ENCODE results near the gene VWA2.

The VWA2 gene, protein sequence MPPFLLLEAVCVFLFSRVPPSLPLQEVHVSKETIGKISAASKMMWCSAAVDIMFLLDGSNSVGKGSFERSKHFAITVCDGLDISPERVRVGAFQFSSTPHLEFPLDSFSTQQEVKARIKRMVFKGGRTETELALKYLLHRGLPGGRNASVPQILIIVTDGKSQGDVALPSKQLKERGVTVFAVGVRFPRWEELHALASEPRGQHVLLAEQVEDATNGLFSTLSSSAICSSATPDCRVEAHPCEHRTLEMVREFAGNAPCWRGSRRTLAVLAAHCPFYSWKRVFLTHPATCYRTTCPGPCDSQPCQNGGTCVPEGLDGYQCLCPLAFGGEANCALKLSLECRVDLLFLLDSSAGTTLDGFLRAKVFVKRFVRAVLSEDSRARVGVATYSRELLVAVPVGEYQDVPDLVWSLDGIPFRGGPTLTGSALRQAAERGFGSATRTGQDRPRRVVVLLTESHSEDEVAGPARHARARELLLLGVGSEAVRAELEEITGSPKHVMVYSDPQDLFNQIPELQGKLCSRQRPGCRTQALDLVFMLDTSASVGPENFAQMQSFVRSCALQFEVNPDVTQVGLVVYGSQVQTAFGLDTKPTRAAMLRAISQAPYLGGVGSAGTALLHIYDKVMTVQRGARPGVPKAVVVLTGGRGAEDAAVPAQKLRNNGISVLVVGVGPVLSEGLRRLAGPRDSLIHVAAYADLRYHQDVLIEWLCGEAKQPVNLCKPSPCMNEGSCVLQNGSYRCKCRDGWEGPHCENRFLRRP

DNA sequence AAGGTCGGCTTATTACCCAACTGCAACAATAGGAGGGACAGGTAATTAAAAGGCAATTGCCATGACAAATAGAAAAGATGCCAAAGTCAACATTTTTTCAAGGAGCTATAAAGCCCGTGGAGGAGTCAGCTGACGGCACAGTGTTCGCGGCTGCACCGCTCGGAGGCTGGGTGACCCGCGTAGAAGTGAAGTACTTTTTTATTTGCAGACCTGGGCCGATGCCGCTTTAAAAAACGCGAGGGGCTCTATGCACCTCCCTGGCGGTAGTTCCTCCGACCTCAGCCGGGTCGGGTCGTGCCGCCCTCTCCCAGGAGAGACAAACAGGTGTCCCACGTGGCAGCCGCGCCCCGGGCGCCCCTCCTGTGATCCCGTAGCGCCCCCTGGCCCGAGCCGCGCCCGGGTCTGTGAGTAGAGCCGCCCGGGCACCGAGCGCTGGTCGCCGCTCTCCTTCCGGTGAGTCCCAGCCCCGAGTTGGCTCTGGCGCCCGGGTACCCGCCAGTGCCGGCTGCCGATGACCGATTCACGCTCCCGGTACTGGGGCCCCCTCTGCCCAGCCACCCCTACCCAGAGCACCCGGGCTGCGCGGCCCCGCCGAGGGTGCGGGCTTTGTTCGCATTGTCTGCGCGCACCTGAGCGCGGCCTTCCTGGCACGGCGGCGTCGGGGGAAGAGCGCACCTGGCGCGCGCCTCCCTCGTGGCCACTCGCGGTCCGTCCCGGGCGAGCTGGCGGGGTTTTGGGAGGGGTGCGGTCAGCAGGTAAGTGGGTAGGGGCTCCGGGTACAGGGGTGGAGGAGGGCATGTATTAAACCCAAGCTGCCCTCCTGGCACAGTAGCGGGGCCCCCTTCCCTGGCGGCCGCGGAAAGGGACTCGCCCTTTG lies at the start of gene VWA2:
TSS of gene VWA2 (plus strand) at position 138 of the 877 bp plus-strand sequence. CDS start 9,460 bp downstream, outside the sequence.
- DNase-seq = no peak

DNA sequence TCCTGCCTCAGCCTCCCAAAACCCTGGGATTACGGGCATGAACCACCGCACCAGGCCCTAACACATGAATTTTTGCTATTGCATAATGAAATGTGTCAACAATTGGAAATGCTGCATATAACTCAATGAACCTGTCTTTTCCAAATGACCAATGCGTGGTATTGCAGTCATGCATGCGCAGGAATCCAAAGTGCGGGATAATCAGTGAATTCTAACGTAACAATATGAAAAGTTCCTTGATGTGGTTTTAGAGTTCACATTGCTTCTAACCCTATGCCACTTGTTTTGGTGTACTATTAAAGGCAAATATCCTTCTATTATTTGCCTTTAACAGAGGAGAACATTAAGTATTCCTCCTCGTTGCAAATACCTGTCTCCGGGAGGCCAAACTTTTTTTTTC lies 49.4 kb upstream of the VWA2 start:
- no peak for DNase-seq

DNA sequence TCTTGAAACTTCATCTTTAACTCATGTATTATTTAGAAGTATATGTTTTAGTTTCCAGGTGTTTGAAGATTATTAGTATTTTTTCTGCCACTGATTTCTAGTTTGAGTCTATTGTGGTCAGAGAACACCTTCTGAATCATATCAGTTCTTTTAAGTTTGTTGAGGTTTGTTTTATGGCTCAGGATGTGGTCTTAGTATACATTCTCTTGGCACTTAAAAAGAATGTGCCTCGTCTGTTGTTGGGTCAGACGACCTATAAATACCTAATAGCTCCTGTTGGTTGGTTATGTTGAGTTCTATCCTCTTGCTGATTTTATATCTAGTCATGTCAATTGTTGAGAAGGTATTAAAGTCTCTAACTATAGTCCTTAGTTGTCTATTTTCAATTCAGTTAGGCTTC lies 44.0 kb upstream of the VWA2 start:
- no peak for DNase-seq

DNA sequence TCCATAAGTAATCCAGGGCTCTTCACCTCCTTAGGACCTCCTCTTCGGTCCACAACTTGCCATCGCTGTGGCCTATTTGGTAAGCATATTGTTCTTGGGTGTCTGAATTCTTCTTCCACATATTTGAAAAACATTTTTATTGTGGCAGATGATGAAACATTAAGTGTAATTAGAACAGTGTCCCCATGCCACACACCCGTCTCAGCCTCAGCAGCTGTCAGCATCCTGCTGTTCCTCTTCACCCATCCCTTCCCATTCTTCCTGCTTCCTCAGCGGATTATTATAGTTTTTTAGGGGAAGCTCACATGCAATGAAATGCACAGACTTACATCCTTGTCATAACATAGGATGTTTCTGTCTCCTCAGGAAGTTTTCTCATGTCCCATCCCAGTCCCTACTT lies 39.8 kb upstream of the VWA2 start:
- no peak for DNase-seq

DNA sequence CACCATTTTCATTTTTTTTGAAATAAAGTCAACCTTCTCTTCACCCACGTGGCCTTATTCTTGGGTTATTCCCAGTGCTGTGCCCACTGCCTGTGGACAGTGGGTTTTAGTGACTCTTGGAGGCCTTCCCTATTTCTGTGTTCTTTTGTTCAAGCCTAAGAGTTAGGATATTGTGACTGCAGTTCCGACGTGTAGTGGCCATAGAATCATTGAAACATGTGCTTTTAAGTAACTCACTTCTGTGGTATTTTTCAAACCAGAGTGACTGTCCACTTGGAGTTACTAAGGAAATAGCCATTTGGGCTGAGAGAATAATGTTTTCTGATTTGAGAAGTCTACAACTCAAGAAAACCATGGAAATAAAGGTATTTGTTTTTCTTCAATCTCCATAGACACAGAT lies 36.2 kb upstream of the VWA2 start:
- DNase-seq = no peak

DNA sequence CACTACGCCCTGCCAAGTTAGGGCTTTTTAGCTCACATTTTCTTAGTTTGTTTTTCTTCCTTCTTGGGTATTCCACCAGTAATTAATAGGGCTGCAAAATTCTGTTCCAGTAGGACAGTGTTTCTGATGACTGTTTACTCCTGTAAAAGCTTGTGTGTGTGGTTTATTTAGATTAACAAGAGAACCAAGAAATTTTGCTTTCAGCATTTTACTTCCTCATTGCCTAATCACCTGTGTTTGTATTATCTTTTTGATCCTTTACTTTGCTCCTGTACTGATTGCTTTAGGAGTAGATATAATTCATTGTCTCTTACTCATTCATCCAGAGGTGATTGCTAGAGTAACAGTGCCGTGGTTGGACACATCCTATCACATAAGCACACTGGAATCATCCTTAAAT lies 32.2 kb upstream of the VWA2 start:
- no peak for DNase-seq

DNA sequence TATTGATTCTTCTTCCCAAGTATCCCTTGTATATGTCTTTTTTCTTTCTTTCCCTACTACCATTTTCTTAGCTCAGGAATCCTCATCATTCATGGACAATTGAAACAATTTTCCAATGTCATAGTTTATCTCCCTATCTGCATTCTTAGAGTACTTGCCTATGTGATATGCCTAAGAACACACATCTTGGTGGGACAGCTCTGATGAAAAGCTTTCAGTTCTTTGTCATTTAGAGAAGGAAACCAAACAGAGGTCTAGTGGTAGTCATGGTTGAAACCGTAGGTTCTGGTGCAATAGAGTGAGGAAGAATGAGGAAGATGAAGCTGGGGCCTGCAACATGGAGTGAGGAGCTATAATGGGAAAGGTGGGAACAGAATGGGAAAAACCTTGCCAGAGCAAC lies 31.7 kb upstream of the VWA2 start:
- DNase-seq = no peak

DNA sequence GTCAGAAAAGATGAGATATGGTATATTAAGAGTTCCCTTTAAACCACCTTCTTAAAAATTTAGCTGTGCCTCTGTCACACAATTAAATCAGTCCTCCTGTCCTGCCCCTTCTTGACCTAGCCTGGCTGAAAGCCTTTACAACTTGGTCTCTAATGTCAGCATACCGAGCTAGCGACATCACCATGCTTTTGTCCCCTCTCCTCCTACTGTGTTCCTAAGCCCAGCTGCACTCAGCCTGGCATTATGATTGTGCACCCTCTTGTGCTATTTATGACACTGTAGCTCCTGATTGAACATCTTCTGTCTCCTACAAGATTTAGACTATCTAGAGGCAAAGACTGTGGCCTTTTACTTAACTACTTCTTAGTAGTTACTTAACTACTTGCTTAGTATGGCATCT lies 30.7 kb upstream of the VWA2 start:
- DNase-seq = no peak

DNA sequence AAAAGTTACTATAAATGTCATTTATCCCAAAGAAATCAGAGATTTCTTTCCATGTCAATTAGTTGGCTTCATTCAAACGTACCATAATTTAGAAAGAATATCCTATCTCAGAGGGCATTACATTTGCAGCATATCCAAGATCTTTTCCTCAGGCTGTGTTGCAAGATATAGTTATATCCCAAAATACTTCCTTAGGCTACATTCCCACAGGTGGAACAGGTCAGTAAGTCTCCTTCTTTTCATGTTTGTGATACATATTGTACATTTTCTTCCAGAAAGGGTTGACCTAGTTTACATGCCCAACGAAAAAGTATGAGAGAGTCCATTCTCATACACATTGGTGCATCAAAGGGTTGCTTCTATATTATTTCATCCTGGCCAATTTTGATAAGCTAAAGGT lies 26.9 kb upstream of the VWA2 start:
- no peak for DNase-seq

DNA sequence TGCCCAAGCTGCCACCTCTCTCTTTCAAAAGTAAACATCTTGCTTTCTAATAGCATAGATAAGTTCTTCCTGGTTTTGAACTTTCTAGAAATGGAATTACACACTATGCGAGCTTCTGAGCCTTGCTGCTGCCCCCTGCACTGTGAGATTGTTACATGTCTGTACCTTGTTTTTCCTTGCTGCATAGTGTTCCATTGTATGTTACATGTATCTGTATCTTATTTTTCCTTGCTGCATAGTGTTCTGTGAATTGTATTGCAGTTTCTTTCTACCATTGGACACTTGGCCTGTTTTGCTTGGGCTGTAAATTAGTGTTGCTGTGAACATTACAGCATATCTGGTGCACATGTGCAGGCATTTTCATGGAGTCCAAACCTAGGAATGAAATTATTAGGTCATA lies 24.0 kb upstream of the VWA2 start:
- DNase-seq = no peak

DNA sequence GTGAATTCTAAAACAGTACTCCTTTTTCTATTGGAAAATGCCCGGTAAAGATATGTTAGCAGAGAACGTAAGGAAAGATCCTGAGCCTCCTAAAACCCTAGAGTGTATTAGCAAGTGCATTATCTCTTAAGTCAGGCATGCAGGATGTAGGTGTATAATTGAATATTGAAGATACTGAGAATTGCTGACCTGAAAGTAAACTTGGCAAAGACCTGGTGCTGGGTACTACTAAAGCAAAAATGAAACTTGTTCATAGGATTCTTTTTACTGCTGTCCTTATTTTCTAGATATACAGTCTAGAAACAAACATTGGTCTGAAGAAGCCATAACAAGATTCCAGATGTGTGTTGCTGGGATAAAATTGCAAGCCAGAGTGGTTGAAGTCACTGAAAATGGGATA lies 18.8 kb upstream of the VWA2 start:
- DNase-seq = no peak

DNA sequence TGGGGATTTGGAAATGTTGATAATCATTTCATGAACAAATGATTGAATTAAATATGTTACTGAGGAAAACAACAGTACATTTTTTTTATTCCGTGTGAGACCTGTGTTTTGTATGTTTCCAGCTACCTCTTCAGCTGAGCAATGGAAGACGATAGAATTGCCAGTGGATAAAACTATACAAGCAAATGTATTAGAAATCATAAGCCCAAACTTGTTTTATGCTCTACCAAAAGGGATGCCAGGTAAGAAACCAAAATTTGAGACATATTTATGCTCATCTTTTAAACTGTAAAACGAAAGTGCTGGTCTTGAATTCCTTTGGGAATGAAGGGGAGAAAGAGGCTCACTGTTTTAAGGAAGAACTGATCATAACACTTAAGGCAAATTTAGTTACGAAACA lies 17.8 kb upstream of the VWA2 start:
- DNase-seq = no peak

DNA sequence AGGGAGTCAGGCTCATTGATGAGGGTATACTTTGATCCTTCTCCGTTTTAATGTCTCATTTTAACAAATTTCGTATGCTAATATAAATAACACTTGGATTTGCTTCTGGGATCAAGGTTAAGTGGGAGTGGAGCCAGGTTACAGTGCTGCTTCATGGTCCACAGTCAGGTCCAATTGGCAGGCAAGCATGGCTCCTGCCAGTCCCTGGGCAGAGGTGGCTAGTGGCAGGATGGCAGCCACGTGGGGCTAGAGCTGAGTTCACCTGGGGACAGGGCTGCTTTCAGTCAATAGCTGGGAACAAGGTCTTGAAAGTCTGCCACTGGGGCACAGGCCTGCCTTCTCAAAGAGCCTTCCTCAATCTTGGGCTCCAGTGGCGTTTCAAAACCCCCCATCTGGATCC lies 16.0 kb upstream of the VWA2 start:
- DNase-seq = no peak

DNA sequence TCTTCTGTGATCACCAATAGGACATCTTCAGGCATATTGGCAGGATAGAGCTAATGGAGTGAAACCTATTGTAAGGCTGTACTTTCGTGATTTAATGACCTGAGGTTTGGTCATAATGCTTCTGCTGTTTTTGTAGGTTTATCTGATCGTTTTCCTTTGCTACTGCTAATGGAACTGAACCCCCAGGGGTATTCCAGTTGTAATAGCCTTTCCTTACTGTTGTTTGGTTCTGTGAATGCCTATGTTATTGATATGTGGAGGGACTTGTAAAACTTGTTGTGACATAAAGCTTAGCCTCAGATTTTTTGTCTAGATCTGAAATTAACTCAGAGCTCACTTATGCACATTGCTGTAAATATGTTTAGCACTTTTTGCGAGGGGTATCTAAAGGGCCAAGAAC lies 10.9 kb upstream of the VWA2 start:
- no peak for DNase-seq

DNA sequence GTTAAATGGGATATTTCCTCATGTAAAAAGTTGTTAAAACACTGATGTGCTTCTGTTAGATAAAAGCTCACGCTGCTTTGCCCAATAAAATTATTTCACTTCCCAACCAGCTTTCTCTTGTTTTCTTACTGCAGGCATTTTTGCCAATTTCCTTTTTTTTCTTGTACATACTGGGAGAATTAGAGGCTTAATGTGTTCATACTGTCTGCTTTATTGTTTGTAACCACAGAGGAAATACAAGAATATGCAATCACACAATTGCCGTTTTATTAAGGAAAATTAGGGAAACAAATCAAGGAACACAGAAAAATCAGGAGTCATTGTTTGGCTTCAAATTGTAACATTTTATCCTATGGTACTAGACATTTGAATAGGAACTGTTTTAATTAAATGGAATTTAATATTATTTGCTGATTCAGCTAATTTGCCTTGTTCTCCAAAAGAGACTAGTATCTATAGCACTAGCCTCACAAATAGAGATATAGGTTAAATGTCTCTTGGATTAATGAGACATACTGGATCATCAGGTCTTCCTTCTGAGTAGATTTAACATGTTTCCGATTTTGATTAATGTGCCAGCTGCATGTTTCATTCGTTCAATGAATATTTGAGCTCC lies 6.4 kb upstream of the VWA2 start:
- no peak for DNase-seq

DNA sequence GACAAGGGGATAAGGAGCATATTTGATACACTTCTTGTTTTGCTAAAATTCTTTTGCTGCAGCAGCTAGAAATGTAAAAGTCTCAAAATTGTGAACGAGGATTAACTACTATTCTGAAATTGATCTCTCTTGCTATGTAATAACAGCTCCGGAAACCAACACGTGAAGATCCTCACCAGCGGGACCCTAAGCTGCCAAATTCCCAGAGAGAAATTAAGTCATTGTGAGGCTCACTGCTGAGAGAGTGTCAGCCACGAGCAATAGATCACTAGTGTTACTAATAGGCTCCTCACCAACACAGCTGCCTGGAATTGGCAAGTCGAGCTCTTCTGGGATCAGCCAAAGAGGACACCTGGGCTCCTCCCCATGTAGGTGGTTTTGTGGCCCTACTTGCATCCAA lies 5.6 kb upstream of the VWA2 start:
- DNase-seq = no peak

DNA sequence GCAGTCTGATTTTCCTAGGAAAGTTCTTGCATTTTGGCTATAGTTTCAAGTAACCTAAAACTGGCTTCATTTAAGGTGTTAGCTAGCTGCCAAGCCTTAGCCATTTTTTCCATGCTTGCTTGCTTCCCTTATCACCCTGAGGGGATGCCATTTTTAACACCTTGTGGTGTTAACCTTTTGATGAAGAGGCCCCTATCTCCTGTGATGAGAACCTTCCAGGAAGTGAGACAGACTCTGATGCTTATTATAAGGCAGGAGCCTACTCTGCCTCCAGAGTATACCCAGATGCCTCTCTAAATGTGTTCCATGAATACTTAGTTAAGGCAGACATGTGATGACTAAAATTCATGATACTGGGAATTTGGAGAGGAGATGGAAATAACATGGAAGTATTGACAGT lies 4.9 kb upstream of the VWA2 start:
- no peak for DNase-seq

DNA sequence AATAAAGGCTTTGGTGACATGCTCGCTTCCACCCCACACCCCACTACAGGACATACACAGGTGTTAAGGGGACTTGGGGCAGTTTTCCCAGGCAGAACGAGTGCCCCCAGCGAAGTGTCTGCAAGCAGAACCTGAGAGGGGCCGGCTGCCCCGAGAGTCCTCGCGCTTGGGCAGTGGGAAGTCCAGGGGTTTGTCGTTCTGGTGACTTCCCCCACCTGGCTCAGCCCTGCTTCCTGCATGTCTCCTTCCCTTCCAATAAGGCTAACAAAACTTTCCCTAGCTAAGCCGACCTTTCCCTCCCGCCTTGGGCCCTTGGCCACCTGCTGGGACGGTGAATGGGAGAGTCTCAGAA lies 916 bp downstream of the VWA2 start:
- no peak for DNase-seq

DNA sequence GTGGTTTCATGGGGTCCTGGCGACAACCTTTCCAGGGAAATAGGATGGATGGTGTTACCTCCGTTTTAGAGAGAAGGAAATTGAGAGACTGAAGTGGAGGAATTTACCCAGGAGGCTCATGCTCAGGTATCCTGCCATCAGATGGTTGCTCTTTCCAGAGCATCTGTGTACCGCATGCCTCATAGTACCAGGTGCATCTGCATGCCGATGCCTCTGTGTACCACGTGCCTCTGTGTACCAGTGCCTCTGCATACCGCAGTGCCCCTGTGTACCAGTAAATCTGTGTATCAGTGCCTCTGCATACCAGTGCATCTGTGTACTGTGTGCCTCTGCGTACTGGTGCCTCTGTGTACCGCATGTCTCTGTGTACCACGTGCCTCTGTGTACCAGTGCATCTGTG lies 3.2 kb downstream of the VWA2 start:
- no peak for DNase-seq

DNA sequence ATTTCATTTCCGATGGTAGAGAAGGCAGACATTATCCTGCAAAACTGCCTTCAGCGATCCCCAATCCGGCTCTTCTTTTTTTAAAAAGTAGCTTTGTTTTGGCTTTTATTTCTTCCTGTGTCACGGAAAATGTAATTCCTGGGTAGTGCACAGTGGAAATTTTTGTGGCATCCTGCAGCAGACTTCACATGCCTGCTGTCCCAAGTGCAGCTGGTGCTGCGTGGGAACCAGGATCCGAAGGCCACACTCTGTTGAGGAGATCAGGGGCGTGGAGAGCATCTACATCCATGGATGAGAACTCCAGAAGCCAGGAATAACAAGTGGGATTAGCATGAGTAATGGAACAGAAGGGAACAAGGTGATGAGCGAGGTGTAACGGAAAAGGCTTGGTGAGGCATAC lies 4.6 kb downstream of the VWA2 start:
- DNase-seq = no peak

DNA sequence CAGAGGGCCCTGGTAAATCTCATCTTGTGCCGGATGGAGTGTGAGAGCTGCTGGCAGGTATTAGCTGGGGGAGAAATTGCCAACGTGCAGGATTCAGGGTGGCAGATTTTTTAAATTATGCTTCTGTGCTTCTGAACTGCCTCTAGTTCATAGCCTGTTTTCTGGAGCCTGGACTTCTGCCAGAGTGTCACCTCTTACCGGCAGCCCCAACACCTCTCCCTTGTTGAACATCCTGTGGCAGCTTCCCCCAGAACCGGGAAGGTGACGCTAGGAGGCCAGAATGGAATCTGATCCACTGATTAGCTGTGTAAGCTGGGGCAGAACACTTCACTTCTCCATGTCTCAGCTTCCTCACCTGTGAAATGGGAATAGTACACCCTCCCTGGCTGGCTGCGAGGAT lies 5.1 kb downstream of the VWA2 start:
- no peak for DNase-seq

DNA sequence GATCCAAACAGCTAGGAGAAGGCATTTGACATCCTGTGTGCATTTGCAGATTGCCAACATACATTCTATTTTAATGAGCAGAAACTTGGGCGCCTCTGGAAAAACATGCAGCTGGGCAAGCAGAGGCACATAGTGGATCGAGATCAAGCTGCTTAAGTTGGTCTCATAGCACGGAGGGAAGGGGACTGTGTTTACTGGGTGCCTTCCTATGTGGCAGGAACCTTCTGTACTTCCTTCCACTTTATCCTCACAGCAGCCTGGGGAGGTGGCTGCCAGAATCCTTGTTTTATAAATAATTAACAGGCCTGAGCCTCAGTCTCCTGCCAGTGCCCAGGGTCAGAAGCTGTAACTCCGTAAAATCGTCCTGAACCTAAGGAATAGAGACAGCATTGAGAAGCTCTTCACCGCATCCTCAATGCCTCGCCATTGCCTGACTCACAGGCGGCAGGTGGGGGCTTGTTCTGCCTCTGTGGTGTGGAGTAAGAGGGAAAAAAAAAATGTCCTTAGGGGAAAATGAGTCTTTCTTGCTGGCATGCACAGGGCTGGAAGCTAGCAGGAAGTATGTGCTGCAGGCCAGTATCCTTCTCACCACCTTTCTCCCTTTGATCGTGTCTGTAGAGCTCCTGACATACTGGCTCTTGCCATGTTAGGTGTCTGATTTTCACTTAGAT lies 6.2 kb downstream of the VWA2 start:
- no peak for DNase-seq

Data from Kasumi-1 (cell line).